Hepatocyte (in vitro differentiated cells): ENCODE data around the gene RPTOR. TPM values are rescaled to one million over a fixed set of nuclear protein-coding genes. Genes with fewer than 3 reads are reported as not detected.
A peak's percentile ranks its signal among the peaks of the same experiment; 100 is the strongest.

Source experiments
- DNase-seq: peaks from one replicate; pipeline ENCODE4 v3.0.0-alpha.2; 2016; ENCODE audit warnings: low spot score
- H2AFZ ChIP-seq: fragments of 200-600 bp; sonication (generic); 2 replicates; pipeline ENCODE4 v1.6.0; 2016; ENCODE audit warnings: antibody characterized with exemption, mild to moderate bottlenecking
- H3K27ac ChIP-seq: fragments of 200-600 bp; sonication (generic); 2 replicates; pipeline ENCODE4 v1.5.1; 2016; ENCODE audit warnings: mild to moderate bottlenecking
- H3K27me3 ChIP-seq: fragments of 200-600 bp; sonication (generic); 2 replicates; pipeline ENCODE4 v1.6.1; 2016
- H3K36me3 ChIP-seq: fragments of 200-600 bp; sonication (generic); replicated peaks from 2 replicates; pipeline ENCODE4 v1.5.1; 2016; ENCODE audit warnings: low read depth; ENCODE audit not compliant: insufficient read depth
- H3K4me1 ChIP-seq: fragments of 200-600 bp; sonication (generic); 2 replicates; pipeline ENCODE4 v1.5.1; 2016; ENCODE audit warnings: mild to moderate bottlenecking, moderate library complexity; ENCODE audit not compliant: insufficient read depth
- H3K4me2 ChIP-seq: fragments of 200-600 bp; sonication (generic); 2 replicates; pipeline ENCODE4 v1.6.0; 2016
- H3K4me3 ChIP-seq: fragments of 200-600 bp; sonication (generic); 2 replicates; pipeline ENCODE4 v1.5.1; 2016; ENCODE audit warnings: mild to moderate bottlenecking
- H3K79me2 ChIP-seq: fragments of 200-600 bp; sonication (generic); 2 replicates; pipeline ENCODE4 v1.6.0; 2017; ENCODE audit warnings: mild to moderate bottlenecking
- H3K9me2 ChIP-seq: fragments of 200-600 bp; sonication (generic); replicated peaks from 2 replicates; pipeline ENCODE4 v1.6.0; 2017; ENCODE audit warnings: mild to moderate bottlenecking; ENCODE audit not compliant: insufficient read depth
- H3K9me3 ChIP-seq: fragments of 200-600 bp; sonication (generic); 2 replicates; pipeline ENCODE4 v1.5.1; 2016; ENCODE audit warnings: low read depth, mild to moderate bottlenecking
- H4K20me1 ChIP-seq: fragments of 200-600 bp; sonication (generic); 2 replicates; pipeline ENCODE4 v1.6.0; 2016; ENCODE audit warnings: mild to moderate bottlenecking; ENCODE audit not compliant: insufficient read depth, poor library complexity, severe bottlenecking
- CTCF ChIP-seq: fragments of 200-600 bp; sonication (generic); IDR thresholded peaks from 2 replicates; pipeline ENCODE4 v1.5.1; 2016; ENCODE audit warnings: antibody characterized with exemption, mild to moderate bottlenecking; ENCODE audit not compliant: poor library complexity
- EZH2 ChIP-seq: fragments of 200-600 bp; sonication (generic); IDR thresholded peaks from 2 replicates; pipeline ENCODE4 v1.6.1; 2016; ENCODE audit warnings: antibody characterized with exemption, mild to moderate bottlenecking, borderline replicate concordance
- EZH2phosphoT487 ChIP-seq: fragments of 200-600 bp; sonication (generic); IDR thresholded peaks from one replicate; pipeline ENCODE4 v1.6.1; 2018; ENCODE audit warnings: antibody characterized with exemption, mild to moderate bottlenecking, low read depth, moderate library complexity; ENCODE audit not compliant: unreplicated experiment, severe bottlenecking
- WGBS: methylation state at CpG from one replicate; pipeline ENCODE4 v1.1.6; 2016; ENCODE audit warnings: low lambda C conversion rate; ENCODE audit errors: missing lambda C conversion rate; 5-methylcytosine and 5-hydroxymethylcytosine counted together
- polyA plus RNA-seq: library from polyadenylated mRNA; unstranded; fragments of >200 nt; fragmentation: Nextera tagmentation; extraction: Ambion mirVana; gene quantifications from 2 replicates; pipeline ENCODE4 v1.2.1, GENCODE V29; 2016
- total RNA-seq: library from RNA; depleted of rRNA; stranded (reverse); fragments of >200 nt; gene quantifications from 2 replicates; pipeline ENCODE4 v1.2.3, GENCODE V29; 2014

The RPTOR gene
- total and polyA plus RNA-seq, 2 experiments from 2014 or later = 14.1 to 20.6 TPM

- H3K27ac ChIP-seq = no peak overlapping the region
- H3K27me3 ChIP-seq = no peaks in the 10 kb centered on the region
- peaks cover 21% of the 10 kb centered on the region for H3K4me1 ChIP-seq
- H3K4me3 ChIP-seq = no peak overlapping the region
- no peak for DNase-seq
- no peaks in the 10 kb centered on the region for H4K20me1 ChIP-seq
- 97% methylated on average over 8 of the region's 8 CpGs for WGBS
- no peak for TF ChIP-seq EZH2
- no peak for TF ChIP-seq EZH2phosphoT487
- no peak for TF ChIP-seq CTCF
- H2AFZ ChIP-seq = no peak overlapping the region
- H3K79me2 ChIP-seq = peaks cover 8% of the 10 kb centered on the region
- no peaks in the 10 kb centered on the region for H3K36me3 ChIP-seq
- H3K9me2 ChIP-seq = no peaks in the 10 kb centered on the region
- H3K9me3 ChIP-seq = no peaks in the 10 kb centered on the region
- H3K4me2 ChIP-seq = no peak overlapping the region
Observed at GRCh38 chr17:80786887-80787286, 242.2 kb downstream of the RPTOR start.

GRCh38 chr17:80787881-80788280 lies 243.2 kb downstream of the RPTOR start:
- DNase-seq = no peak
- no peaks in the 10 kb centered on the region for H3K36me3 ChIP-seq
- peaks cover 20% of the 10 kb centered on the region for H3K4me1 ChIP-seq
- H3K9me3 ChIP-seq = no peaks in the 10 kb centered on the region
- H3K79me2 ChIP-seq = peaks cover 8% of the 10 kb centered on the region
- no peak overlapping the region for H3K27ac ChIP-seq
- no peak overlapping the region for H3K4me2 ChIP-seq
- H3K4me3 ChIP-seq = no peak overlapping the region
- no peak overlapping the region for H2AFZ ChIP-seq
- no peak for TF ChIP-seq EZH2
- no peak for TF ChIP-seq EZH2phosphoT487
- TF ChIP-seq CTCF = no peak
- no peaks in the 10 kb centered on the region for H4K20me1 ChIP-seq
- WGBS = 96% methylated on average over 3 of the region's 3 CpGs
- H3K9me2 ChIP-seq = no peaks in the 10 kb centered on the region
- no peaks in the 10 kb centered on the region for H3K27me3 ChIP-seq

GRCh38 chr17:80789356-80789902 lies 244.8 kb downstream of the RPTOR start:
- no peak for TF ChIP-seq EZH2
- TF ChIP-seq CTCF = no peak
- no peak for TF ChIP-seq EZH2phosphoT487
- Histone ChIP-seq H3K4me1 (peaks cover 31% of the 10 kb centered on the region), H3K27me3 (no peaks in the 10 kb centered on the region), H3K79me2 (peaks cover 8% of the 10 kb centered on the region), H4K20me1 (no peaks in the 10 kb centered on the region), H3K4me3 (no peak overlapping the region), H3K36me3 (no peaks in the 10 kb centered on the region), H3K27ac (peak overlapping the region; percentile 87), H3K9me2 (no peaks in the 10 kb centered on the region), H3K4me2 (no peak overlapping the region), H2AFZ (no peak overlapping the region), H3K9me3 (no peaks in the 10 kb centered on the region)
- WGBS = 66% methylated on average over 7 of the region's 7 CpGs
- DNase-seq = peak; percentile 33
